GM18520 (cell line): Measurements from ENCODE around the gene ETS1.
"Not testable (repeated sequence)": the region's sequence is repeated elsewhere in the genome, so short reads cannot be mapped to it uniquely, and the experiment has no call there.

ENCODE experiments used
- ATAC-seq: cut with Tn5 transposase; IDR thresholded peaks from one replicate; pipeline ENCODE4 v1.9.1; 2021; ENCODE audit not compliant: unreplicated experiment

Gene ETS1

DNA sequence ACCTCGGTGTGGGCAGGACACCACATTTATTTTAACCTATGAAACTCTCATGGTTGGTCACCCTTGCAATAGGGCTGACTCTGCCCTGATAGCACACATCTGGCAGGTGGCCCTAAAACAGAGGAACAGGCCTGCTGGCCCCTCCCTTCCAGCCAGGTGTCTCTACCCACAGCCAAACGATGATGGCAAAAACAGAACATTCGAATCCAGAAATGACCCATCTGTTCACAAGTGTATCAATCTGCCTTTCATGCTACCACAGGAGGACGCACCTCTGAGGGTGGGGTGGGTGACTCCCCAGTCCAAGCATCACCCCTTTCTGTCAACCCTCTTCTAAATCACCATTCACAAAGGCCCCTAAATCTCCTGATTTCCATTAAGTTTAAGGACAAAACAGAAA lies 118.1 kb downstream of the ETS1 start:
- peak; percentile 30 for ATAC-seq

DNA sequence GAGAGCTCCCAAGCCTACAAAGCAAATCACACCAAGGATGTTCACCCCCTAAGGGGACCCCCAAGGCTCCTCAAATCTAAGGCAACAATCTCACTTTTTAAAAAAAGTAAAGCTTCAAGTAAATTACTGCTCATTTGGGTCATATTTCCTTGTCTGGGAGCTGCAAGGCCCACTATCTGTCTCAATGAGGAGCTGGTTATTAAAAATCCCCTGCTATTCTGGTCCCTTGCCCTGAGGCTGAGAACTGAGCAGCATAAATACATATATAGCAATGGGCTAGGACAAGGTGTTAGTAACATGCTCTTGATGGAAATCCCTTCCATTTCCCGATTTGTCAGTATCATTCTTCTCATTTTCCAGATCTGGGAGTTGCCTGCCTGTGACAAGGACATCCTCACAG lies 119.2 kb downstream of the ETS1 start:
- no peak for ATAC-seq

GRCh38 chr11:128467610-128468041 lies 119.7 kb downstream of the ETS1 start:
- no peak for ATAC-seq

DNA sequence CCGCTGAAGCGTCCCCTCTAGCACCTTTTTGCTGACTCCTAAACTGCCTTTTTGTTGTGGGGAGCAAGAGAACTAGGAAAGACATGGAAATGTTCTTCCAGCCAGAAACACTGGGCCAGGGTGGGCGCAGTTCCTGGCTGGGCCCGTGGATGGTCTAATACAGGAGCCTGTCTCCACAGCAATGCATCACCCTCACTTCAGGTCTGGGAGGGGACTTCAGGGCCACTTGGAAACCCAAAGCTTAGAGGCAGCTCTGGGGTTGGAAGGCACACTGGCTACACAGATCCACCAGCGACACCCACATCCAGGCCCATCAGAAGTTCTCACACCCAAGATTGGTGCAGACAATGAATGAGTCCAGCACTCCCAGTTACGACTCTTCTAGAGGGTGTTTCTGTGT lies 120.3 kb downstream of the ETS1 start:
- no peak for ATAC-seq

DNA sequence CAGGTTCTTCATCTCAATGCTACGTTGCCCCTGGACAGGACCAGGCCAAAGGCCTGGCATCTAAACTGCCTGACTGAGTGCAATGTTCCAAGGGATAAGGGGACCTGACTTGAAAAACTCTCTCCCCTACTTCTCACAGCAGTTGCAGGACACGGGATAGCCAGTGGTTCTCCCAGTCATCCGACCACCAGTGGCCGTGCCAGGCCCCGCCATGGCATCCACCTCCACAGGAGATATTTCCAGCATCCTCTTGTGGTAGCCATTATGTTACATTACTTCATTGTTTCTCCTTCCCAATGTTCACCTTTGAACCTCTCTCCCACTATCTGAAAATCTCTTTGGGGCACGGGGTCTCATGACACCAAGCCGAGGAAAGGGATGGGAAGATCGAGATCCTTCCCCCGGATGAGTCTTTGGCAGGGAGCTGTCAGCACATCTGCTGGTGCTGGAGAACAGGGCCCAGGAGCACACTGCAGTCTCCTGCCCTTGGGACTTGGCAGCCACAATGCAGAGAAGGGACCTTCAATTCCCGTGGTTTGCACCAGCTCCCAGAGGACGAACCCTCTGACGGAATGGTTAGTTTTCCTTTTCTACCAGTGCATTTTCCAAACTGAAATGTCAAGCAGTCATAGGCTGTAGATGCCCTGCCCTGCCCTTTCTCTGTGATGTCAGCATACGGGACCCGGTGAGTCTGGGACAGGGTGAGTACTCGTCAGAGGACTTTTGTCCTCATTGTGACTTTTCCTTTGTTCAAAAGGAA lies 121.2 kb downstream of the ETS1 start:
- no peak for ATAC-seq

DNA sequence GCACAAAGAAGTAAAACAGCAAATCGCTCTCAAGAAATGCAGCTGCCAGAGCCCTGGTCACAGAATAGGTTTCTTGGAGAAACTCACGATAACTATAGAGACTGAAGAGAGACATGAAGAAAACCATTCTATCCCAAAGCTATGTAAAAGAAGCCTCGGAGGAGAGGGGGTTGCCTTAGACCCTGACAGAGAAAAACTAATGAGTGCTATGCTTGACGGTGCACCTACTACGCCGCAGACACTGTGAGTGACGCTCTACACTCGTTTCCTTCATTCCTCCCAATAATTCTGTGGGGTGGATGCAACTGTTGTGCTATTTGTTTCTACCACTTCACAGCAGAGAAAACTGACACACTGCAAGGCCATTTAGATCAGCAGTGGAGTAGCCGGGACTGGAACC lies 121.8 kb downstream of the ETS1 start:
- ATAC-seq = no peak

DNA sequence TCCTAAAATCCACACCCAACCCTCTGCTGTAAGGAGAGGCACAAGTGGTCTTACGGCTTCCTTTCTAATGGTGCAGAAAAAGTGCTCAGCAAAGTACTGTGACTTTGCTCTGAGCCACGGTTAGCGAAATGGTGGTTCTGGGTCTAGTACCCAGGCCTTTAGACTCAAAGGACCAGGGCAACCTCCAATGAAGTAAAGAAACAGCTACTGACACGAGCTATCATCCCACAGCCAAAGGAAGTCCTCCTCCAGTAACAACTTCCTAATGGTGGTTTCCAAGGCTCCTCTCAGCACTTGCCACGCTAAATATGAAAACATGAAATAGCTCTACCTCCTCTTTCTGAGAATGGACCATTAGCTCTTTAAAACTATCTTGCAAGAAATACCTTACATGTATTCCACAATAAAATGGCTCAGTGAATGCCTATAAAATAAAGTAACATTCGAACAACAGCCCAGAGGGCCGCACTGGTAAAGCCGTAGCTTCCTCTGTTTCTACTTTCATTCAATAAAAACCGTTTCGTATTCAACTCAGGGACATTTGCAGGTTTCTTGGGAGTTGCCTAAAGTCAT lies 122.4 kb downstream of the ETS1 start:
- ATAC-seq = no peak

DNA sequence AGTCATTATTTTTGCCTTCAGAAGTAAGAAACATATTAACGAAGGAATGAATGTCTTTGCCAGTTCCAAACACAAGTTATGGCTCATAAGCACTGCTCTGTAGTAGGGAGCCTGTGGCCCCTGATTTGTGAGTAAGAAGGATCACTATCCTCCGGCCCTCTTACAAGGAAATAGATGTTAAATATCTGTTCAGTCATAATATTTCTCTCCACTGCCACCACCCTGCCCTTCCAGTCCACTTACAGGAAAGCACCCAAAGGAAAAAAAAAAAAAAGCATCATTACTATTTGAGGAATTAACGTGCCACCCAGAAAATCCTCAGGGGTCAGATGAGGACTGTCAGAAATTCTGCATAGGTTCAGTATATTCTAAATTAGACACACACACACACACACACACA lies 123.4 kb downstream of the ETS1 start:
- no peak for ATAC-seq

GRCh38 chr11:128463371-128463829 lies 124.0 kb downstream of the ETS1 start:
- no peak for ATAC-seq

GRCh38 chr11:128462922-128463321 lies 124.4 kb downstream of the ETS1 start:
- ATAC-seq = no peak

- ATAC-seq = no peak
Measured at GRCh38 chr11:128462189-128462588, 125.2 kb downstream of the ETS1 start.

- no peak for ATAC-seq
Measured at GRCh38 chr11:128458321-128458720, 129.0 kb downstream of the ETS1 start.

DNA sequence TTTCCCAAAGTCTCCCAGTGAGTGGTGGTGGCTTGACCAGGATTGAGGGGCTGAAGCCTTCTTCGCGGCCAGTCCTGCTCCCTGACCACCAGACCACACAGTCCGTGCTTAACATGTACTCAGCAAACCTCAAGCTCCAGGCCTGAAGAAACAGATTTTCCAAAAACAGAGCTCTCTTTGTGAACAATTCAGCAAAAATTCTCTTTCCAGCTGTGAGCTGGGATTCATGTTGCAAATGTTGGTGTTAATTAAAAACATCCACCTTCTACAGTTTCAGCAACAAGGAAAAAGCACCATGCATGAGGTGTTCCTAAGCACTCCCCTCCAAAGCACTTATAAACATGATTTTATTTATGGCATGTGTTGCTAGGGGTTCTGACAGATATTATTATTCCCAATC lies 129.5 kb downstream of the ETS1 start:
- ATAC-seq = no peak

- no peak for ATAC-seq
Measured at GRCh38 chr11:128456566-128457268, 130.6 kb downstream of the ETS1 start.

DNA sequence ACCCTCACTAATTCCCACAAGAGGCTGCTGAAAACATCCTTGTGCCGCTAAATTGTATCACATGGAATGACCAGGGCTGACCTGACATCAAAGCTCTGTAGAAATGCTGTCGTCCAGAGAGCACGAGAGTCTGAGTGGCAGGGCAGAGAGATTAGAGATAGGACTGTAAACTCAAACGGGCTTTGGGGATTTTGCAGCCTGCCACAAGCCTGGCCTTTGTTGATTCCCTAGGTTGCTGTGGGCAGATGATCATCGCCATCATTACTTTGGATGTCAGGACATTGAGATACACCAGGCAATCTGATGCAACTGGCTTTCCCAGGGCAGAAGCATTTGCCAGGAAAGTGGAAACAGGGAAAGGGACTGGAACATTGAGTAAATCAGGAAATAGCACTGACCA lies 131.6 kb downstream of the ETS1 start:
- no peak for ATAC-seq

- no peak for ATAC-seq
Measured at GRCh38 chr11:128453444-128454336, 133.7 kb downstream of the ETS1 start.

- no peak for ATAC-seq
Measured at GRCh38 chr11:128451652-128452470, 135.5 kb downstream of the ETS1 start.

DNA sequence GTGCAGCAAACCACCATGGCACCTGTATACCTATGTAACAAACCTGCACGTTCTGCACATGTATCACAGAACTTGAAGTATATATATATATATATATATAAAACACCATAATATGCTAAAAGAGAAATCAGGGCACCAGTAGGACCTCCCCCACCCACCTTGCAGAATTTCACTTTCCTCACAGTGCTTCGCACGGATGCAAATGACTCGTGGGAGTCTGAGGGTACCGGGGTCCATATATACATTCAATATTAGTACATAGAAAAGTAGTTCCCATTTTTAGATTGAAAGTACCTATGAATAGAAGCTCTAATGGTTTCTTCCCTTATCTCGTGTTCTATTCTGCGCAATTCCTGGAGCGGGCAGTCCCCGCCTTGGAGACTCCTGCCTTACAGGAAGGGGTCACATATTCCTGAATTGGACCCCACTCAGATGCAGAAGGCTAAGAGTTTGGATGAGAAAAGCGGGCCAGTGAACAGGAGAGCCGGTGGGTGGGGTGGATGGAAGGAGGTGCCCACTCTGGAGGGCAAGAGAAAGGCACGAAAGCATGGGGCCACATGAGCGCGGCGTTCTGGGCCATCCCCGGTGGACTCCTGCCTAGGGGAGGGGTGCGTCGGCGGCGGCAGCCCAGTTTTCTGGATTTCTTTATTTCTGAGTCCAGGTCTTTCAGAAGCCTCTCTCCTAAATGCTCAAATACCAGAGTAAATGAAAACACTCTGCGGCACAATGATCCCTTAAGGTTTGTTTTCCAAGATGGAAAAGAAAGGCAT lies 136.3 kb downstream of the ETS1 start:
- no peak for ATAC-seq

DNA sequence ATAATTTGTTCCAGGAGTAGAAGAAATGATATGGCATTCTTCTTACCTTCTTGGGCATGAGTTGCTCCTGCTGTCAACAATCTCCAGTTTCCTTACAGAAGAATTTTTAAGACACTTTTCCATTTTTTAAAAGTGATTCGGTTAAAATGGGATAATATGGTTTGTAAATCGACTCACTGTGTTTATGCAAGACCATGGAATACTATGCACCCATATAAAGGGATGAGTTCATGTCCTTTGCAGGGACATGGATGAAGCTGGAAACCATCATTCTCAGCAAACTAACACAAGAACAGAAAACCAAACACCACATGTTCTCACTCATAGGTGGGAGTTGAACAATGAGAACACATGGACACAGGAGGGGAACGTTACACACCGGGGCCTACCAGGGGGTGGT lies 136.9 kb downstream of the ETS1 start:
- not testable (repeated sequence) for ATAC-seq
